Mesothelial cell of epicardium (in vitro differentiated cells): ENCODE results near the gene STAG1. TPM values are rescaled to one million over a fixed set of nuclear protein-coding genes. Genes with fewer than 3 reads are reported as not detected.
"Not testable (repeated sequence)": the region's sequence is repeated elsewhere in the genome, so short reads cannot be mapped to it uniquely, and the experiment has no call there.

Experiments
- DNase-seq, 2 experiments: peaks; one replicate each; pipeline ENCODE4 v3.0.0; 2021; ENCODE audit warnings: low spot score in 2 of 2; ENCODE audit not compliant: unreplicated experiment in 2 of 2
- H3K27ac Mint-ChIP-seq: 2 replicates; pipeline ENCODE4 v1.8.0; 2021; ENCODE audit warnings: mixed read lengths
- H3K27me3 Mint-ChIP-seq: 2 replicates; pipeline ENCODE4 v1.8.0; 2021; ENCODE audit warnings: low read depth, mixed read lengths
- H3K36me3 Mint-ChIP-seq: 2 replicates; pipeline ENCODE4 v1.8.0; 2021; ENCODE audit warnings: mixed read lengths
- H3K4me1 Mint-ChIP-seq: 2 replicates; pipeline ENCODE4 v1.8.0; 2021; ENCODE audit warnings: mixed read lengths
- H3K4me3 Mint-ChIP-seq: 2 replicates; pipeline ENCODE4 v1.8.0; 2021; ENCODE audit warnings: mild to moderate bottlenecking, moderate library complexity, mixed read lengths
- H3K9me3 Mint-ChIP-seq: 2 replicates; pipeline ENCODE4 v1.8.0; 2021; ENCODE audit warnings: mixed read lengths
- total RNA-seq: library from RNA; stranded (reverse); gene quantifications from 3 replicates; pipeline ENCODE4 v1.2.1, GENCODE V29; 2021
- TF ChIP-seq, protein P1 (sequence below): fragments of 200-600 bp; sonication (generic); IDR thresholded peaks from one replicate; pipeline ENCODE4 v1.5.0; 2021; ENCODE audit warnings: antibody characterized with exemption; ENCODE audit not compliant: unreplicated experiment

Gene STAG1
- total RNA-seq, 1 donor from 2014 or later, result 51.8 TPM

DNA sequence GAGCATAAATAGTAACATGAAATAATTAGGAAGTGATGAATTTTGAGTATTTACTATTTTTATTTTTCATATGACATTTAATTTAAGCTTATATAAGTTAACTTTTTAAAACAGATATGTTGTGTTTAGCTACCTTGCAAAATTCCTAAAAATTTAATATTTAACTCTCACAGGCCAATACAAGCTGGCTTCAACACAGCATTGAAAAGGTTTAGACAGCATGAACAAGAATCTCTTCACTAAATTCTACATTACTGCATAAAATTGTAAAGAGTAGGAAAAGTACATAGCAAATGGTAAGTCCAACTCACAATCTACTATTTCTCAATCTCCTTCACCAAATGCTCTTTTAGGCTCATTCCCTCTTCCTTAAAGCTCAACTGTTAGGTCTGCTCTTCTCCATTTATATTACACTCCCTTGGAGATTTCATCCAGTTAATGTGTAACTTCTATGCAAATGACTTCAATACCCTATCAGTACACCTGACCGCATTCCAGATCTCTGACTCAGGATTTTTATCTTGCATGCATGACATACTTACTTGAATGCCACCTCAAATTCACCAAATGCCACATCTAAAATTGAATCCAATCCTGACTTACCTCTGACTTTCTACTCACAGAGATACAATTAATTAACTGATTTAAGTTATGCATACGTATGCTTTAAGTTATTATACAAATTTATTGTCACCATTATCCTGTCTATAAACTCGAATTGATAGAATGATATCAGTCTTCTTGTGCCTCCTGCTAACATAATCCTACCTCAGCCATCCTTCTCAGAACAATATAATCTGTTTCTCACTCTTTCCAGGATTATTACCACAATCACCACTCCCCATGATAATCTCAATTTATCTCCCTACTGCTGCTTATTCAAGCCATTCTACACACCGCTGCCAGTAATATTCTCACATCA, 127.0 kb downstream of the STAG1 start:
- H3K27me3 Mint-ChIP-seq, result no peaks in the 10 kb centered on the region
- H3K4me3 Mint-ChIP-seq, result no peak overlapping the region
- no peak for DNase-seq

DNA sequence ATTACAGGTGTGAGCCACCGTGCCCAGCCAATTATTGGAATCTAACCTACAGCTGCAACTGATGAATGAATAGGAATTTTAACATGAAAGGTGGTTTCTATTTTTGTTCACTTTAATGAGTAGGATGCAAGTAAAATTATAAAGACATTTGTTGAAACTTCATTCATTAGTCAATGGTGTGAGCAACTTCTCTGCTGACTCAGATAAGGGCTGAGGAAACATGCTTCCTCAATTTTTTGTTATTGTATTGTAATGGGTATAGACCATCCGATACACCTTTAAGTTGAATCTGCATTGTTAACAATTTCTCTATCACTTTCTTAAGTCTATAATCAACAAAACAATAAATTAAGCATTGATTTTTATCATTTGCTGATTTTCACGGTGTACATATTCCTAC, 127.8 kb downstream of the STAG1 start:
- peak overlapping the region; percentile 54 for H3K27ac Mint-ChIP-seq
- no peak for DNase-seq
- TF ChIP-seq, protein P1, sequence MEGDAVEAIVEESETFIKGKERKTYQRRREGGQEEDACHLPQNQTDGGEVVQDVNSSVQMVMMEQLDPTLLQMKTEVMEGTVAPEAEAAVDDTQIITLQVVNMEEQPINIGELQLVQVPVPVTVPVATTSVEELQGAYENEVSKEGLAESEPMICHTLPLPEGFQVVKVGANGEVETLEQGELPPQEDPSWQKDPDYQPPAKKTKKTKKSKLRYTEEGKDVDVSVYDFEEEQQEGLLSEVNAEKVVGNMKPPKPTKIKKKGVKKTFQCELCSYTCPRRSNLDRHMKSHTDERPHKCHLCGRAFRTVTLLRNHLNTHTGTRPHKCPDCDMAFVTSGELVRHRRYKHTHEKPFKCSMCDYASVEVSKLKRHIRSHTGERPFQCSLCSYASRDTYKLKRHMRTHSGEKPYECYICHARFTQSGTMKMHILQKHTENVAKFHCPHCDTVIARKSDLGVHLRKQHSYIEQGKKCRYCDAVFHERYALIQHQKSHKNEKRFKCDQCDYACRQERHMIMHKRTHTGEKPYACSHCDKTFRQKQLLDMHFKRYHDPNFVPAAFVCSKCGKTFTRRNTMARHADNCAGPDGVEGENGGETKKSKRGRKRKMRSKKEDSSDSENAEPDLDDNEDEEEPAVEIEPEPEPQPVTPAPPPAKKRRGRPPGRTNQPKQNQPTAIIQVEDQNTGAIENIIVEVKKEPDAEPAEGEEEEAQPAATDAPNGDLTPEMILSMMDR, result no peak

More for the DNA sequence above, 127.0 kb downstream of the STAG1 start:
- H3K36me3 Mint-ChIP-seq, result peaks cover 12% of the 10 kb centered on the region
- no peaks in the 10 kb centered on the region for H3K9me3 Mint-ChIP-seq
- H3K4me1 Mint-ChIP-seq, result peaks cover 32% of the 10 kb centered on the region
- TF ChIP-seq, protein P1, result no peak
- peak overlapping the region; percentile 78 for H3K27ac Mint-ChIP-seq

DNA sequence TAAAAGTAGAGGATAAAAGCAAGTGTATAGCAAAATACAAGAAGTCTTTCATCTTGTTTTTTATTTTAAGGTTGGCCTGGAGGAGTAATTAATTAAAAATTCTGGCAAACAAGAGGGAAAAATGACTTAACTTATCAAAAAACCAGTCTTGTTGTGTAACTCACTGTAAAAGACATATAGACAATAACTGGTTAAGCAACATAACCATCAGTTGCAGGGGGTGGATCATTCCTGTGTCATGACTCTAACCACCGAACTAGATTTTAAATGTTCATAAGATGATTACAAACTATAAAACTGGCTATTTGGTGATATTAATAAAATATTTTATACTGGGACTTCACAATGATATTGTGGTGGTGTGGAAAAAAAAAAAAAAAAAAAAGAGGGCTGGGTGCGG, 130.6 kb downstream of the STAG1 start:
- peaks cover 29% of the 10 kb centered on the region for H3K4me1 Mint-ChIP-seq
- no peaks in the 10 kb centered on the region for H3K27me3 Mint-ChIP-seq
- peak overlapping the region; percentile 80 for H3K27ac Mint-ChIP-seq
- DNase-seq, result no peak
- TF ChIP-seq, protein P1, result no peak
- peaks cover 16% of the 10 kb centered on the region for H3K36me3 Mint-ChIP-seq
- no peak overlapping the region for H3K4me3 Mint-ChIP-seq
- H3K9me3 Mint-ChIP-seq, result no peaks in the 10 kb centered on the region

More for the DNA sequence above, 127.8 kb downstream of the STAG1 start:
- Mint-ChIP-seq H3K4me1 (peaks cover 33% of the 10 kb centered on the region), H3K27me3 (no peaks in the 10 kb centered on the region), H3K36me3 (peaks cover 12% of the 10 kb centered on the region), H3K9me3 (no peaks in the 10 kb centered on the region), H3K4me3 (no peak overlapping the region)

DNA sequence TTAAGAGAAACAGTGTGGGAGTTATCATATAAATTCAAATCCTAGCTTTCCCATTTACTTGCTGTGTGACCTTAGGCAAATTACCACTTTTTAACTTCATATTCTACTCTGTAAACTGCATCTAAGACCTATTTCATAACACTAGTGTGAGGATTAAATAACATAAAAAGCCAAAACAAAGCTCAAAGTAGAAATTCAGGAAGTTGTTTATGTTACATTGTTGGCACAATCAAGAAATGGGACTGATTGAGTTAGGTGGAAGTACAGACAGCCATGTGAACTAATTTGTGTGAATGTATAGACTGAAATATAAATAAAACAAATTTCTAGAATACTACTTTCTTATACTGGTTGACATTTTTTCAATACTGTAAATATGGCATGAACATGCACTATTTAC, 131.7 kb downstream of the STAG1 start:
- H3K27ac Mint-ChIP-seq, result peak overlapping the region; percentile 80
- TF ChIP-seq, protein P1, result no peak
- H3K4me1 Mint-ChIP-seq, result peaks cover 24% of the 10 kb centered on the region
- H3K9me3 Mint-ChIP-seq, result no peaks in the 10 kb centered on the region
- H3K36me3 Mint-ChIP-seq, result peaks cover 18% of the 10 kb centered on the region
- H3K4me3 Mint-ChIP-seq, result no peak overlapping the region
- DNase-seq, result no peak
- H3K27me3 Mint-ChIP-seq, result no peaks in the 10 kb centered on the region

DNA sequence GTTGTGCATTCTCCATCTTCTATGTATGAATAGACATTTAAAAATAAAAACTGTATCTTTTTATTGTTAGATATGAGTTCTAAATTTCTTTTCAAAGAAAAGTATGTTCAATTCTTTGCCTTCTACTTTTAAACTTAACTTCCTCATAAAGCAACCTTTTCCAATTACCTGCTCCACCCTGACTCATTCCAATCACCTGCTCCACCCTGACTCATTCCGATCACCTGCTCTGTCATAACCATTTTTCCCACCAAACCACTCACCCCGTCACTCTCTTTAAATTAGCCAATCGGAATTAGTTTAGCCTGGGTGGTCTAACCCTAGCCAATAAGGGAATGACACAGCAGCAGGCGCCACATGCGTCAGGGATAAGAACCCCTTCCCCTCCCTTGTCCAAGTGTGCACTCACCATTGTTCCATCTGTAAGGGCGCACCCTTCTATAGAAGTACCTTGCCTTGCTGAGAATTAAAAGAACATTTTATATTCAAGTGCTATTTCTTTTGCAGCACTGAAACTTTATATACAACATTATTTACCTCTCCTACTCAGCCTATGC, 134.1 kb downstream of the STAG1 start:
- H3K27ac Mint-ChIP-seq, H3K4me3 Mint-ChIP-seq, H3K9me3 Mint-ChIP-seq, H3K27me3 Mint-ChIP-seq, DNase-seq: not testable (repeated sequence)
- H3K36me3 Mint-ChIP-seq, result peaks cover 18% of the 10 kb centered on the region
- H3K4me1 Mint-ChIP-seq, result peaks cover 18% of the 10 kb centered on the region

DNA sequence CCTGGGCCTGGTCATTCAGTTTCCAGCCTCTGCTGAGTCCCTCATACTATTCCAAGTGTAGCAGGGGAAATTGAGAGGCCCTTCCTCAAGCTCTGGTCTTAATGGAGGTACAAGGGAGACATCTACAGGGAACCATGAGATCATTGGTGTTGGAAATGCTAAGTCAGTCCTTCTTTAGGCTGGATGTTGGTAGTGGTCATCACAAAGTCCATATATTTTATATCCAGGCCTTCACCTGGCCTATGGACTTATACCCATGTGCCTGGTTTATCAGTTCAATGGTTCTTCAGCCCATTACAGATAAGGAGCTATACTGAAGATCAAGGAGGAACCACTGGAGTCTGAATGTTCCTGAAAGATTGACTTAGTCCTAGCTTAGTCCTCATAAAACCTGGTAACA, 135.0 kb downstream of the STAG1 start:
- Mint-ChIP-seq H3K4me1 (peaks cover 18% of the 10 kb centered on the region), H3K36me3 (peaks cover 18% of the 10 kb centered on the region), H3K27me3 (no peaks in the 10 kb centered on the region), H3K9me3 (no peaks in the 10 kb centered on the region), H3K27ac (no peak overlapping the region), H3K4me3 (no peak overlapping the region)
- TF ChIP-seq, protein P1, result no peak
- no peak for DNase-seq
